ENCODE data around the gene IFNL4. TPM values are rescaled to one million over a fixed set of nuclear protein-coding genes. Genes with fewer than 3 reads are reported as not detected.

The IFNL4 gene
- total RNA-seq, 1 donor from 2014 or later: not detected

GRCh38 chr19:39237200-39238184 is 11.2 kb downstream of the IFNL4 start:
- Histone ChIP-seq H3K4me3 (ENCODE audit: low read depth, low read length) (no peak overlapping the region), H3K27me3 (ENCODE audit: control insufficient read depth, insufficient read depth, low read length) (no peaks in the 10 kb centered on the region), H3K36me3 (ENCODE audit: control insufficient read depth, insufficient read depth, low read length) (no peaks in the 10 kb centered on the region)
- no peak for DNase-seq (ENCODE audit: low read depth)
- no peak for TF ChIP-seq CTCF (IDR thresholded peaks at IDR 0.05; ENCODE audit: insufficient read depth, low read length, poor library complexity, severe bottlenecking)

GRCh38 chr19:39236527-39236926 is 12.1 kb downstream of the IFNL4 start:
- TF ChIP-seq CTCF (IDR thresholded peaks at IDR 0.05; ENCODE audit: insufficient read depth, low read length, poor library complexity, severe bottlenecking): no peak
- H3K27me3 ChIP-seq (ENCODE audit: control insufficient read depth, insufficient read depth, low read length): no peaks in the 10 kb centered on the region
- H3K4me3 ChIP-seq (ENCODE audit: low read depth, low read length): no peak overlapping the region
- no peaks in the 10 kb centered on the region for H3K36me3 ChIP-seq (ENCODE audit: control insufficient read depth, insufficient read depth, low read length)
- DNase-seq (ENCODE audit: low read depth): no peak

GRCh38 chr19:39232708-39233107 is 15.9 kb downstream of the IFNL4 start:
- H3K27me3 ChIP-seq (ENCODE audit: control insufficient read depth, insufficient read depth, low read length): no peaks in the 10 kb centered on the region
- no peak for TF ChIP-seq CTCF (IDR thresholded peaks at IDR 0.05; ENCODE audit: insufficient read depth, low read length, poor library complexity, severe bottlenecking)
- no peaks in the 10 kb centered on the region for H3K36me3 ChIP-seq (ENCODE audit: control insufficient read depth, insufficient read depth, low read length)
- no peak overlapping the region for H3K4me3 ChIP-seq (ENCODE audit: low read depth, low read length)
- DNase-seq (ENCODE audit: low read depth): no peak

- H3K36me3 ChIP-seq (ENCODE audit: control insufficient read depth, insufficient read depth, low read length): no peaks in the 10 kb centered on the region
Observed at GRCh38 chr19:39230096-39230764, 18.4 kb downstream of the IFNL4 start.

GRCh38 chr19:39224910-39225309 is 23.7 kb downstream of the IFNL4 start:
- TF ChIP-seq CTCF (IDR thresholded peaks at IDR 0.05; ENCODE audit: insufficient read depth, low read length, poor library complexity, severe bottlenecking): no peak

More at GRCh38 chr19:39230096-39230764, 18.4 kb downstream of the IFNL4 start:
- Histone ChIP-seq H3K27me3 (ENCODE audit: control insufficient read depth, insufficient read depth, low read length) (no peaks in the 10 kb centered on the region), H3K4me3 (ENCODE audit: low read depth, low read length) (no peak overlapping the region)
- TF ChIP-seq CTCF (IDR thresholded peaks at IDR 0.05; ENCODE audit: insufficient read depth, low read length, poor library complexity, severe bottlenecking): no peak
- no peak for DNase-seq (ENCODE audit: low read depth)

More at GRCh38 chr19:39224910-39225309, 23.7 kb downstream of the IFNL4 start:
- H3K4me3 ChIP-seq (ENCODE audit: low read depth, low read length): no peak overlapping the region
- DNase-seq (ENCODE audit: low read depth): no peak
- peaks cover 2% of the 10 kb centered on the region for H3K27me3 ChIP-seq (ENCODE audit: control insufficient read depth, insufficient read depth, low read length)
- H3K36me3 ChIP-seq (ENCODE audit: control insufficient read depth, insufficient read depth, low read length): no peaks in the 10 kb centered on the region

All from kidney epithelial cell (primary cell).